NCI-H446 treated with DMSO at 0.1 percent for 48 hours (cell line): ENCODE data around the gene RALA.

ENCODE experiments used
- DNase-seq: peaks from one replicate; lab custom pipeline; 2025; lab: John Stamatoyannopoulos, UW

RALA gene

DNA sequence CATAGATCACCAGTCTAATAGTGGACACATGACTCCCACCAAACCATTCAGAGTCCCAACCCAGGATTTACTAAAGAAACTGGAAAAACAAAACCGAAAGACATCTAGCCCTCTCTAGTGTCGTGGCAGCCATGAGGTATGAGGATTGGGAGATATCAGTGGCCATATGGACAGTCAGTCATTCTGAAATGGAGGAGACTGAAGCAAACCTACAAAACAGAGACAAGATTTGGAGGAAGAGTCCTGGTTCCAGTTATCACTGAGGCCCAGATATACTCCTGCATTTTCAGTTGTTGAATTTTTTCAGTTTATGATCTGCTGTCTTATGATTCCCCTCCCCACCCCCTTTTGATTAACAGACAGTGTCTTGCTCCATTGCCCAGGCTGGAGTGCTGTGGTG, 9.1 kb upstream of the RALA start:
- no peak for DNase-seq

DNA sequence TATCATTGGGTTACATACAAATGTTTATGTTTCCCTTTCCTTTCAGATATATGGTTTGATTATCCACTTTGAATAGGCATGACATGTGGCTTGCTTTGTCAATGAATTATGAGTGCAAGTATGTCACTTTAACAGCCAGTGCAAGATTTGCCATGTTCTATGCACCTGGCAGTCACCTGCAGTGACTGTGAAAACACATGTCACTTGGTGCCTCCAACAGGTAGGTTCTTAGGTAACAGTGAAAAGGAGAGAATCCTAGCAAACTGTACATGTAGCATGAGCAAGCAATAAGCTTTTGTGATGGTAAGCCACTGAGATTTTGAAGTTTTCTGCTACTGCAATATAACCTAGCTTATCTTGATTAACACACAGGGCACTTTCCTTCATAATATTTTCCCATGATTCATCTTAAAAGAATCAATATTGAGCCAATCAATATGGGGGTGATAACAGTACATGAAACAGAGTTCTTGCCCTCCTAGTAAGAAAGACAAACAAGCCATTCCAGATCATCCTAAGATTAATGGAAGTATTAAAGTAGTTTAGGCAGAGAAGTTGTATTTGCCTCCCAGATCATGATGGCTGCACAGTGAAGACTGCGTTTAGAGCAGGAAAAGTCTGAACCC, 7.9 kb upstream of the RALA start:
- no peak for DNase-seq

DNA sequence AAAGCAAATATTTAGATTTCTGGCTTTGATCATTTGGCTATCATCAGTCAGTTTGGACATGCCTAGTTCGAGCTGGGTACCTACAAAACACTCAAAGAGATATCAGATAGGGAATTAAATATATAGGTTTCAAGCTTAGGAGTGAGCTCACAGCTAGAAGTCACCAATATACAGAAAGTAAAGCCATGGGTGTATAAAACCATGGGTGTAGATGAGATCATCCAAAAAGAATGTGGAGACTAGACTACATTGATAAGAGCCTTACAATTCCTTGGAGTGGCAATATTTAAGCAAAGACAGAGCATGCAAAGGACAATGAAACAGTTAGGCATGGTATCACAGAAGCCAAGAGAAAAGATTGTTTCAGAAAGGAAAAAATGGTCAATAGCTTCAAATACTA, 7.2 kb upstream of the RALA start:
- no peak for DNase-seq

DNA sequence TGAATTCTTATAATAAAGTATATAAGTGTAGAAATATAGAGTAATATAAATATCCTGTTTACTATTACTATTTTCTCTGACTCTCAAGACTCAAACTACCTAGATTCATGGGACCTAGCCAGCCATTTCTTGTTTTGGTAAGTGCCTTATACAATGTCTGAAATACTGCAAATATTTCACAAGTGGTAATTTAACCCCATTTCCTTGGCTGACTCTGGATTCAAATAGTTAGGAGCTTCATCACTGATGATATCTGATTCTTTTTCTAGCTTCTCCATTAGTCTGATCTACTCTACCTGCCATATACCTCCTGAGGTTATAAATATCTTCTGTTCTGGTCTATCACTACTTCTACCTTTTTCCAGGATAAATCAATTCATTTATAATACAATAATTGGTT, 6.4 kb upstream of the RALA start:
- DNase-seq: no peak

DNA sequence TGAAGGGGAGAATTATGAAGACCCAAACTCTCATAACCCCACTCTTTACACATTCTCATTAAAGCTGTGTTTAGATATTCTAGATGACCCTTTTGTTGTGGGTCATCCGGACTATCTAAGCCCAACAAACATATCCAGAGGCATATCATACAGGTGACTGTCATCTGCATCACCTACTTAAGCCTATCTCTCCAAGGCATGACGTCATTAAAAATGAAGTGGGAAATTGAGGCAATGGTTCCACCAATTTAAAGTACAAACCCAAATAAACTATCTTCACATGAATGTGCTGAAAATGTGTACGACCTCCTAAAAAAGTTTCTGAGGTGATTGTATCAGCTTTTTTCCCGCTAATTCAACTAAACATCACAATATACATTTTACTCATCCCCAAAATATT, 4.5 kb upstream of the RALA start:
- DNase-seq: no peak

DNA sequence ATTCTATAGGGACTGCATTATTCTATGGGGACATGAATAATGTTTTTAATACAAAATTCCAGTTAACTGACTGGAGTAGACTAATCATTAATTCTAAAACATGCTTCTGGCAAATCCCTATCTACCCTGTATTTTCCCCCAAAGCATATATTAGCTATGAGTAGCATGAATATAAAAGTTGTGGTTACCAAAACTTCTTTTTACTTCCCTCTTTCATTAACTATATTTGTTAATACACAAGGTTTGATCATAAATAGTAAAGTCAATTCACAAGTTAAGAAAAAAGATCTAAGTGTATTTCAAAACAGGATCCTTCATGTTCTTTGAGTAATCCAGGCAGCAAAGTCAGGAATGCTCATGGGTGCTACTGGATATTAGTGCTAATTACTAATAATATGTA, 2.9 kb upstream of the RALA start:
- no peak for DNase-seq

DNA sequence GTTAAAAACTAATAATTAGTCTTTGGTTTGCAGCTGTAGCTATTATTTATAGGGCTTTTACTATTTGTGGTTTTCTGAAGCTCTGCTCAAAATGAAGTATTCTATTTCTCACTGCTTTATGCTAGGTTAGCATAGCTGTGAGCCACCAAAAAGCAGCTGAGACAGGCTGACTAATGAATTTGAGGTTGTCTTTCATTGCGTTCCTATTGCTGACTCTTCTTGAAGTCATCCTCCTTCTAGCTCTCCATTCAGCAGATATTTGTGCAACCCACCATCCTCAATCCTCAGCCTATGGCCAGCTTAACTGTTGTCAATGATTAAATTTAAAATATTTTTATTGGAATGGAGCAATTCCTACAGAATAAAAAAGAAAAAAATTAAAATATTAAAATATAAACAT, 2.1 kb upstream of the RALA start:
- no peak for DNase-seq

DNA sequence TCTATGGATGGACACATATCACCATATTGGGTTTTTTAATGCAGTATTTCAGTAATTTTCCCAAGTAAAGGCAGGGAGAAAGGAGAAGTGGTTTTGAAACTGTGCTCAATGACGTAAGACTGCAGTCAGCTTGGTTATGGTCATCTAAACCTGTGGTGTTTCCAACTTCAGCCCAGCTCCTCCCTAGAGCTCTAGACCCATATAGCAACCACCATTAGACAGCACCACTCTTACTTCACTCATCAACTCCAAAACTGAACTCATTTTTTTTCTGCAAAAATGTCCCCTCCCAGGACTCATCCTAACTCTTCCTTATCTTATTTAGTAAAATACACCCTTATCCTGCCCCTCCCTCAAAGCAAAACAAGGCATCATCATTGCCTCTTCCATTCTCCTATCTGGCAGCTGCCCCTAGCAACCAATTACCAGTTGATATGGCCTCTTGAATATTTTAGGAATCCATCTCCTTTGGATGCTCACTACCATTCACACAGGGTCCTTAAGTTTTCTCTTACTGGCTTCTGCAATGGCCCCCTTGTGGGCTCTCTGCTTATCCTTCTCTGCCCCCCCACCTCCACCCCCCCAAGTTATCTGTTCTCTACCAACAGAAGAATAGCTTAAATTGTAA, 1.5 kb upstream of the RALA start:
- no peak for DNase-seq

DNA sequence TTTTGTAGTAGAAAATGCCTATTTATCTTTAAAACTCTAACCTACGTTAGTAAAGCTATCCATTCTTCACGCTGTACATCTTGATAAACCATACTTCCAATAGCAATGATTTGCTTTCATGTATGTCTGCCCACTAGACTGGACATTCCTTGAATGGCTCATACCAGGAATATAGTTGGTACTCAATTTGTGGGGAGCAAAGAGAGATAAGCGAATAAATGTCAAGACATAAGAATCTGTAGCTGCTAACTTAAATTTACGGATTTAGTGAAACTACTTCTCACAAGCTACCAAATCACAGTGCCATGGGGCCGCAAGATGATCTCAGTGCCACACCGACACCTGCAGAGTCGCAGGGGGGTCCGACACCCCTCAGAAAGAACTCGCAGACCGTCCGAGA, 763 bp upstream of the RALA start:
- DNase-seq: no peak

DNA sequence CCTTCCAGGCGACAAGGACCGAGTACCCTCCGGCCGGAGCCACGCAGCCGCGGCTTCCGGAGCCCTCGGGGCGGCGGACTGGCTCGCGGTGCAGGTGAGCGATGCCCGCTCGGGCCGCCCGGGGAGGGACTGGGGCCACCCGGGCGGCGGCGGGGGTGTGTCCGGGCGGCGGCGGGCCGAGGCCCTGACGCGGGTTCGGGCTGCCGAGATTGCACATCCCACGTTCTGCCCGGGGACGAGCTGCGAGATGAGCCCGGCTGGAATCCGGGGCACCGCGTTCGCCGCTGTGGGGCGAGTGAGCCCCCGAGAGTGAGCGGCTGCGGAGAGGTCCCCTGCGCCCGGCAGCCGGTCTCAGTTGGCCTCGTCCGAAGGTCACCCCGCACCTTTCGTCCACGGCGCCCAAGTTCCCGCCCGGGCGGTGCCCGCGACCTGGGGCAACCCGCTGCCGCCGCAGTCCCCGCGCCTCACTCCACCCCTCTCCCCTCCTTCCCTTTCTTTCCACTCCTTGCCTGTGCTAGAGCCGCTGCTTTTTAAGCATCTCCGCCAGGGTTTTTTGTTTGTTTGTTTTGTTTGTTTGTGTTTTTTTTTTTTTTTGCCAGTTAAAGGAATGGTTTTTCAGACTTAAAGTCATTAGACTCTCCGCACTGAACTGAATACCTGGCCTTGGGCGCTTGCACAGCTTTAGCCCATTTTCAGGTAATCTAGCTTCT, 515 bp downstream of the RALA start:
- no peak for DNase-seq

DNA sequence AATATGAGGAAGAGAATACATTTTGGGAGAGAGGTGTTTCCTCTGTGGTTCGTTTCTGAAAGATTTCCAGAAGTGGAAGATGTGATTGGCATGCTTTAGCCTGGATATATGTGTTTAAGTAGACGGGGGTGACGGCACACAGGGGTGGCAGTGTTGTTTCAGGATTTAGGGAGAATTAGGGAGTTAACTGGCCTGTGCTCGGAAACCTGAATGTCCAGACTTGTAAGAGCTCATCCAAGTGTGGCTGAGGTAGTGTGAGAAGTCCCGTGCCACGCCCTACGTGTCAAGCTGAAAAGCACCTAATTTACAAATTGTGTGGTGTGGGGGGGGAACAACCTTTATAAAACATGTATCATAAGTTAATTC, 1.1 kb downstream of the RALA start:
- no peak for DNase-seq

DNA sequence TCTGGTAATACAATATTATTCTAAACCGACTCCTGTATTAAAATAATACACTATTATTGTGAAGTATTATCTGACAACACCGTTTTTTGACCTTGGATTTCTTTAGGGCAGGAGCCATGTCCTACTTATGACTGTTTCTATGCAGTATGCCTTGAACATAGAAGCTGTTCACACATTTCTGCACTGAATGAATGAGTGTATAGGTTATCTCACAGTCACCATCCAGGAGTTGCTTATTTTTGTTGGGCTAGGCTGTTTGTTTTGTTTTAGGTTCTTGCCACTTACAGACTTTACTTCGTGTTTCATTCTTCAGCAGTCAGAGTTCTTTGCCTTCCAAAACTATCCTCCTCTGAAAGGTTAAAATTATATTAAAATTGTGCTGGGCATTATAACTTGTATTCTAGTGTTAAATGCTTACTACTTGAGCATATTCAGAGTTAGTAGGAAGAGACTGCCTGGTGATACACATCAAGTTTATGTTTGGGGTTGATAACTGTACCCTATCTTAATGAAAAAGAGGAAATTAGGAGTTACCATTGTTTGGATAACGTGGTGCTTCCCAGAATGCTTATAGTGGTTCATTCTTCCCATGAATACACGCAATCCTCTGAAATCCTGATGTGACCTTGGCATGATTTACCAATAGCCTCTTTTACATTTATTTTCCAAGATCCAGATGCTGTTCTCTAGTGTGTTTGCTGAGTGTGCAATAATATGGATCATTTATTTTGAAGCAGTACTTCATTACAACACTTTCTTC, 1.7 kb downstream of the RALA start:
- no peak for DNase-seq

DNA sequence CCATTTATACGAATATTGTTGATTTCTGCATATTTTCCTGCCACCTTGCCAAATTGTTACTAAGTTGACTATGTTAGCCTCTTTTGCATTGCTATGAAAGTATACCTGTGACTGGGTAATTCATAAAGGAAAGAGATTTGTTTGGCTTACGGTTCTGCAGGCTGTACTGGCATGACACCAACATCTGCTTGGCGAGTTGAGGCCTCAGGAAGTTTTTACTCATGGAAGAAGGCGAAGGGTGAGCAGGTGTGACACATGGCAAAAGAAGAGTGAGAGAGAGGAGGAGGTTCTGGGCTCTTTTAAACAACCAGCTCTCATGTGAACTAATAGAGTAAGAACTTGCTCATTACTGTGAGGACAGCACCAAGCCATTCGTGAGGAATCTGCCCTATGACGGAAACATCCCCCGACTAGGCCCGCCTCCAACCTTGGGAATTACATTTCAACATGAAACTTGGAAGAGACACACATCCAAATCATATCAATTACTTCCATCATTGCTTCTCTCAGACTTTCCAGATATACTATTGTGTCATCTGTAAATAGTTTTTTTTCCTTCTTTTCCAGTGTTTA, 8.4 kb downstream of the RALA start:
- DNase-seq: no peak

DNA sequence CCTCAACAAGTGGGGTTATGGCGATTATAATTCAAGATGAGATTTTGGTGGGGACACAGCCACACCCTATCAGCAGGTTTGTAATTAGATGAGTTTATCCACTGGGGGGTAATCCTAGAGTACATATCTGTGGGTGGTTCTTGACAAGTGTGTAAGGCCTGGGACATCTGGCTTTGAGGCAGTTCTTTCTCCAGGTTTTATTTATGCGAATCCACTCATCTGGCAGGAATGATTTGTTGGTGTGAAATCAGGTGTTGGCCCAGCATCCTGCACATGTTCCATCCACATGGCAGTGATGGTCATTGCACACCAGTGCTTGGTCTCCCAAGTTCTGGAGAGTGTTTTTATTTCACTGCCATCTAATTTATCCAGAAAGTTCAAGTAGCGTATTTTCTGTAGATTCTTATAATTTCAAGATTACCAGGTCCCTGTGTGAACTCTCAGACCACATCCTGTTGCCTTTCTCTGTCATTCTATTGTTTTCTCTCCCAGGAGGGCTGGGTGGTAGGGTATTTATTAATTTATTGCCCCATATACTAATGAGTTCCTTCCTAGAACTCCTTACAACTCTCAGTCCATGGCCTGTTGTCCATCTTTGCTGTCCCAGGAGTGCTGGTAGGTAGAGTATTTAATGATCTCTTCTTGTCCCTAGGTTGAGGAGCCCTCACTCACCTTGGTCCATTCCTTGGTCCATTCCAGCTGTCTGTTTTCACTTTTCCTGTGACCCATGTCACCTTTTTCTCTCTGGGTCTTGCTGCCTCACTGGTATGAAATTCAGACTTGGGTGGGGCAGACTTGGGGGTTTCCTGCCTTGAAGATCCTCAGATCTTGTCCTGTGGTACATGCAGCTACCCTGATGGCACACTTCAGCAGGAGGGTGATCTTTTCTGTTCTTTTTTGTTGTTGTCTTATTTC, 10.4 kb downstream of the RALA start:
- DNase-seq: no peak

DNA sequence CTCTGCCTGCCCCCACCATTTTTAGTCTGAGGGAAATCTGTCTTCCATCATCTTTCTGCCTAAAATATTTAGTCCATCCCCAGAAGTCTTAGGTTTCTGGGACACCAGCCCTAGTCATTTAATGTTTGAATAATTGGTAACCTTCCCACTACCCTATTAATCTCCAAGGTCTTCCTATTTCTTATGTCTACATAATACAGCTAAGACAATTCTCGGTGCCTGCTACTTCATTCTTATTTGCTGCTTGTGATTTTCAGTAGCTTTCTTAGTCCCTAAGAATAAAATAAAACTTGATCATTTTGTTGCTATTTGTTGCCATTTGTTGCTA, 11.1 kb downstream of the RALA start:
- DNase-seq: no peak

DNA sequence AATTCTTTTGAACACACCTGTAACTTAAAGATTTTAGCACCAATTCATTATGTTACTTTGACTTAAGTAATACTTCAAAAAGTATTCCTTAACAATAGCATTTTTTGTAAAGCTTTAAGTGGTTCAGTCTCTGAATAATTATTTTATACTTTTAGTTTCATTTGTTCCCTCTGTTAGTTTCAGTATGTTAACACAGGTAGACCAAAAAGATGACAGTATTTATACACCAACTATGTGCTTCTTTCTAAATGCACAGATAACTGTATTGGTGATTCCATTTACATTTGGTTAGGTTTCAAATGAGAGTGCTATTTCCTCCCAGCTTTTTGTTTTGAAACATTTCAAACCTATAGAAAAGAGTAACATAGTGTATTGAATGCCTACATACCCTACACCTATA, 14.0 kb downstream of the RALA start:
- no peak for DNase-seq

DNA sequence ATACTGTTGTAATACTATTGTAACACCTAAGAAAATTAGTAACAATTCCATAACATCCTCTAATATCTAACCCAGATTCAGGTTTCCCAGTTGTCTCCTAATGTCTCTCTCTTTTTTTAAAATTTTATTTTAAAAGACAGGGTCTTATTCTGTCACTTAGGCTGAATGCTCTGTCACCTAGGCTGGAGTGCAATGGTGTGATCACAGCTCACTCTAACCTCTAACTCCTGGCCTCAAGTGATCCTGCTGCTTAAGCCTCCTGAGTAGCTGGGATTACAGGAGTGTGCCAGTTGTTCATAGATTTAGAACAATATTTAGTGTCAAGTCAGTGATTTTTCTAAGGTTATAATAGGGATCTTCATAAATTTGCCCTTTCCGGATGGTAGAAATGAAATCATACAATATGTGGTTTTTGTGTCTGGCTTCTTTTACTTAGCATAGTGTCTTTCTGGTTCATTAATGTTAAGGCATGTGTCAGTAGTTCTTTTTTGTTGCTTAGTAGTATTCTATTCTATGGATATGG, 14.7 kb downstream of the RALA start:
- no peak for DNase-seq

DNA sequence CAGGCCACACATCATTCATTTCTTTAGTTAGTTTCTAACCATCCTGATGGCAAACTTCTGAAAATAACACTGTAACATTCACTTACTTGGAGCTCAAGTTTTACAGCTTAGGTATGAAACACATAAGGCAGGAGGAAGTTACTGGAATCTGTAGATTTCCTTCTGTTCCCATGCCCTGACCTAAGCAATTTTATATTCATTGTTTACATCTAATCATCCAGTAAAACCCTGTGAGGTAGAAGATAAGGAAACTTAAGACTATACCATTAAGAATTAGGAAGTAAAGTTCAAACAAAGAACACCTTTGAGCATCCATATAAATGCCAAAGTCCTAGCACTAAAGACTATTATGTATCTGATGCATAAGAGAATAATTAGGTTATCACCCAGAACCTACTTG, 19.5 kb downstream of the RALA start:
- DNase-seq: no peak

DNA sequence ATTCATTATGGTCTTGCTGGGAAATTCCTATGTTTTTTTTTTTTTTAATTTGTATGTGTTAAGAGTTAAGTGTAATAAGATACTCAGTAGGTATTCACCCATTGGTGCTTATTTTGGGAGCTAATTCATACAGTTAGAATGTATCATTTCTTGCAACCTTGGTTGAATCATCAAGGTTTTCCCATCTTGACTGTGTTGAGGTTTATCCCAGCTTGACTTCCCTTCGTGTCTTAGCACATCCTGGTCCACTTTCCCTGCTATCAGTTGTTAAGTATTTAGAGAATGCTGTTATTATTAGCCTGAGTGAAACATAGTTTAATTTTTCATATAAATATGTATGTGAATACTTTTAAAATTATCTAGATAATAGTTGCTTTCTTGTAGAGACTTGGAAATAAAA, 20.8 kb downstream of the RALA start:
- no peak for DNase-seq

DNA sequence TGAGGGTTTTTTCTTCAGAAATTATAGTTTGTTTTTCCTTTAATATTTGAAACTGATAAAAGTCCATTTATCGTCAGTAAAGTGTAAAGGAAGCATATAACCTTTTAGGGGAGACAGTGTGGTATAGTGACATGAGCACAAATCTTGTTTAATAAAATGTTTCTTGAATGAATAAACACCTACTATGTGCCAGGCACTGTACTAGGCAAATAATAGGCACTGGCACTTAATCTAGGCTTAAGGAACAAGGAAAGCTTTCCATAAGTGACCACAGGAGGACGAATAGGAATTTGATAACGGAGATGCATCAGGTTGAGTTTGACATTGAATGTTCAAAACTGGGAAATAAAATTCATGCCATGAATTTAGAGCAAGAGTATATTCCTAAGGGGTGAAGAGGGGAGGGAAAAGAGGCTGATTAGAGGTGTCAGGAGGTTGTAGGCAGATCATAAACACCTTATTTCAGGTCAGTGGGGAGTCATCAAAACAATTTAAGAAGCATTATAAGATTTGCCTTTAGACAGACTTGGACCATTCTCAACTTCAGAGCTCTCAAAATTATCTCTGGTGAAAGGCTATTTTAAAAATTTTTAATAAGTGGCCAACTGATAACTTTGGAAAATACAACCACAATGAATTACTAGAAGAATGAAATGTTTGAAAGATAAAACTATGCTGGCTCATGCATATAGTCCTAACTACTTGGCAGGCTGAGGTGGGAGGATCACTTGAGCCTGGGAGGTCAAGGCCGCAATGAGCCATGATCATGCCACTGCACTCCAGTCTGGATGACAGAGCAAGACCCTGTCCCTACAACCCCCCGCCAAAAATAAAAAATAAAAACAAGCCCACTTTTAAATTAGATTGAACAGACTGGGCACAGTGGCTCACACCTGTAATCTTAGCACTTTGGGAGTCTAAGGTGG, 22.4 kb downstream of the RALA start:
- DNase-seq: no peak
